ENCODE data around the gene EPG5.

- TF ChIP-seq, protein P1, sequence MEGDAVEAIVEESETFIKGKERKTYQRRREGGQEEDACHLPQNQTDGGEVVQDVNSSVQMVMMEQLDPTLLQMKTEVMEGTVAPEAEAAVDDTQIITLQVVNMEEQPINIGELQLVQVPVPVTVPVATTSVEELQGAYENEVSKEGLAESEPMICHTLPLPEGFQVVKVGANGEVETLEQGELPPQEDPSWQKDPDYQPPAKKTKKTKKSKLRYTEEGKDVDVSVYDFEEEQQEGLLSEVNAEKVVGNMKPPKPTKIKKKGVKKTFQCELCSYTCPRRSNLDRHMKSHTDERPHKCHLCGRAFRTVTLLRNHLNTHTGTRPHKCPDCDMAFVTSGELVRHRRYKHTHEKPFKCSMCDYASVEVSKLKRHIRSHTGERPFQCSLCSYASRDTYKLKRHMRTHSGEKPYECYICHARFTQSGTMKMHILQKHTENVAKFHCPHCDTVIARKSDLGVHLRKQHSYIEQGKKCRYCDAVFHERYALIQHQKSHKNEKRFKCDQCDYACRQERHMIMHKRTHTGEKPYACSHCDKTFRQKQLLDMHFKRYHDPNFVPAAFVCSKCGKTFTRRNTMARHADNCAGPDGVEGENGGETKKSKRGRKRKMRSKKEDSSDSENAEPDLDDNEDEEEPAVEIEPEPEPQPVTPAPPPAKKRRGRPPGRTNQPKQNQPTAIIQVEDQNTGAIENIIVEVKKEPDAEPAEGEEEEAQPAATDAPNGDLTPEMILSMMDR (IDR thresholded peaks at IDR 0.05) = no peak
- TF ChIP-seq POLR2A (IDR thresholded peaks at IDR 0.05) (no peak), POLR2AphosphoS5 (IDR thresholded peaks at IDR 0.05) (no peak)
These were observed 117.6 kb downstream of the EPG5 start for GRCh38 chr18:45849529-45849928.

All from upper lobe of left lung (tissue), 4 donors.